ENCODE data around the gene CNOT6L. TPM values are rescaled to one million over a fixed set of nuclear protein-coding genes. Genes with fewer than 3 reads are reported as not detected.

CNOT6L gene
- total RNA-seq, 1 experiment from 2014 or later, result 14.5 TPM

- Histone ChIP-seq H2AK5ac (ENCODE audit: insufficient read length, low read length) (no peak overlapping the region), H4K91ac (ENCODE audit: insufficient read length, low read depth, low read length) (no peak overlapping the region), H3K18ac (ENCODE audit: insufficient read length, low read depth, low read length) (no peak overlapping the region), H3T11ph (ENCODE audit: low read length) (no peak overlapping the region), H2BK20ac (ENCODE audit: low read depth, low read length, poor library complexity, severe bottlenecking) (no peak overlapping the region), H3K23ac (ENCODE audit: insufficient read length, low read depth, low read length) (no peak overlapping the region), H4K5ac (ENCODE audit: insufficient read length, low read depth, low read length) (no peak overlapping the region), H3K4me1 (ENCODE audit: insufficient read depth, low read length) (no peaks in the 10 kb centered on the region; the same call in 1 of the 2 replicates), H2AFZ (ENCODE audit: low read length) (no peak overlapping the region), H3K56ac (ENCODE audit: insufficient read length, low read depth, low read length) (no peak overlapping the region), H3K14ac (ENCODE audit: insufficient read depth, low read length) (no peak overlapping the region), H3K23me2 (ENCODE audit: insufficient read length, low read depth, low read length, poor library complexity, severe bottlenecking) (no peaks in the 10 kb centered on the region), H3K79me1 (ENCODE audit: insufficient read depth, low read depth, low read length, poor library complexity, severe bottlenecking) (no peaks in the 10 kb centered on the region), H3K4me2 (ENCODE audit: insufficient read depth, insufficient read length, low read length) (no peak overlapping the region), H3K27ac (ENCODE audit: insufficient read length, low read depth, low read length) (no peak overlapping the region), H2BK12ac (ENCODE audit: insufficient read length, low read depth, low read length) (no peak overlapping the region), H3K27me3 (ENCODE audit: insufficient read depth, low read length) (no peaks in the 10 kb centered on the region), H3K9me3 (ENCODE audit: control insufficient read depth, low read depth, low read length) (no peaks in the 10 kb centered on the region), H3K4ac (ENCODE audit: low read depth, low read length) (no peak overlapping the region), H4K8ac (replicated peaks; ENCODE audit: insufficient read length, low read depth, low read length) (no peak overlapping the region), H2BK120ac (ENCODE audit: low read depth, low read length, poor library complexity, severe bottlenecking) (no peak overlapping the region), H3K79me2 (ENCODE audit: insufficient read depth, low read length) (no peaks in the 10 kb centered on the region), H2BK15ac (ENCODE audit: low read depth, low read length) (no peak overlapping the region), H3K9ac (ENCODE audit: extremely low read depth, insufficient read length, low read length) (no peak overlapping the region), H4K20me1 (ENCODE audit: control insufficient read depth, insufficient read depth, insufficient read length) (no peaks in the 10 kb centered on the region), H2BK5ac (ENCODE audit: insufficient read length, low read length) (no peak overlapping the region)
- H3K9me3 Mint-ChIP-seq, result no peaks in the 10 kb centered on the region; a peak in 2 of 5 replicates
- H3K27me3 Mint-ChIP-seq (ENCODE audit: low read depth), result no peaks in the 10 kb centered on the region
- no peak for DNase-seq
- no peak for TF ChIP-seq CTCF (conservative IDR thresholded peaks at IDR 0.05)
- no CpG with 5 or more reads among the region's 4 CpGs for WGBS (ENCODE audit: extremely low coverage, insufficient read length, low lambda C conversion rate)
- no peak overlapping the region for H3K27ac Mint-ChIP-seq
- H3K4me1 Mint-ChIP-seq, result peaks cover 6 to 7% of the 10 kb centered on the region in 2 experiments
- H3K4me3 Mint-ChIP-seq, result no peak overlapping the region
- peaks cover 0 to 2% (median 0%) of the 10 kb centered on the region in 3 experiments; a peak in 1 of 7 replicates for H3K36me3 Mint-ChIP-seq (ENCODE audit: insufficient read depth in 1 of 3, low read depth in 3 of 3)
Observed at GRCh38 chr4:77665381-77666069, 153.6 kb downstream of the CNOT6L start.

Other genes with a start within 250 kb of the CNOT6L start
- gene CXCL13, start 213.5 kb downstream of the CNOT6L start, total RNA-seq (2021), result not detected in 2 replicates
- gene MRPL1, start 43.5 kb upstream of the CNOT6L start, total RNA-seq (2021), result 39.0 and 46.2 TPM in 2 replicates
- 50.3 and 58.5 TPM in 2 replicates for gene FRAS1, start 238.0 kb upstream of the CNOT6L start, total RNA-seq (2021)

All from H9 (cell line).